Measurements from ENCODE around the gene PLET1.

Gene PLET1

GRCh38 chr11:112306230-112306629 lies 45.6 kb upstream of the PLET1 start:
- TF ChIP-seq MAX (IDR thresholded peaks at IDR 0.05) (no peak), YY1 (IDR thresholded peaks at IDR 0.05; ENCODE audit: low read depth) (no peak), ZBTB7A (IDR thresholded peaks at IDR 0.05; ENCODE audit: low read depth) (no peak), FOXM1 (IDR thresholded peaks at IDR 0.05; ENCODE audit: borderline replicate concordance, low read depth) (no peak), TAF1 (IDR thresholded peaks at IDR 0.05; ENCODE audit: low read depth) (no peak), REST (IDR thresholded peaks at IDR 0.05; ENCODE audit: low read depth) (no peak), NFIC (IDR thresholded peaks at IDR 0.05) (no peak), RAD21 (IDR thresholded peaks at IDR 0.05; ENCODE audit: low read depth) (no peak), CEBPB (IDR thresholded peaks at IDR 0.05) (no peak), TCF12 (IDR thresholded peaks at IDR 0.05; ENCODE audit: low read depth) (no peak), TEAD4 (IDR thresholded peaks at IDR 0.05) (no peak), EGR1 (IDR thresholded peaks at IDR 0.05) (no peak), EP300 (IDR thresholded peaks at IDR 0.05; ENCODE audit: borderline replicate concordance) (no peak)
- TF ChIP-seq, protein P1, sequence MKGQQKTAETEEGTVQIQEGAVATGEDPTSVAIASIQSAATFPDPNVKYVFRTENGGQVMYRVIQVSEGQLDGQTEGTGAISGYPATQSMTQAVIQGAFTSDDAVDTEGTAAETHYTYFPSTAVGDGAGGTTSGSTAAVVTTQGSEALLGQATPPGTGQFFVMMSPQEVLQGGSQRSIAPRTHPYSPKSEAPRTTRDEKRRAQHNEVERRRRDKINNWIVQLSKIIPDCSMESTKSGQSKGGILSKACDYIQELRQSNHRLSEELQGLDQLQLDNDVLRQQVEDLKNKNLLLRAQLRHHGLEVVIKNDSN (IDR thresholded peaks at IDR 0.05) = no peak

DNA sequence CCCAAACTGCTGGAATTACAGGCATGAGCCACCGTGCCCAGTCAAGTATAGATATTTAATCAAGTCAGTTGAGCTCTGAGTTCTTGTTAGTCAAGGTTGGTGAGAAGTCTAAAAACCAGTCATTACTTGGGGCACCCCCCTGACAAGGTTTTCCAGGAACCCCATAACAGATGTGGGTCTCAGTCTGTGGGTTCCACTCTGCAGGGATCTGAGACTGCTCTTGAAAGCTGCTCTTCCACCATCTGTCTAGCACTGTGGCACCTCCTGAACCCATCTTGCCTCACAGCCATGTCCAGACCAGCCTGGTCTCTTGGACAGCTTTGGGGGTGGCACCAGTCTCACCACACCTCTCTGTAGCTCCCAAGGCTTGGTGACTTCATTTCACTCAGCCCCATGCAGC lies 44.3 kb upstream of the PLET1 start:
- no peak for TF ChIP-seq CREB1 (IDR thresholded peaks at IDR 0.05; ENCODE audit: low read depth)
- no peak for TF ChIP-seq TCF12 (IDR thresholded peaks at IDR 0.05; ENCODE audit: low read depth)
- TF ChIP-seq, protein P1 (IDR thresholded peaks at IDR 0.05) = no peak
- TF ChIP-seq REST (IDR thresholded peaks at IDR 0.05; ENCODE audit: low read depth) = no peak
- no peak for TF ChIP-seq FOXM1 (IDR thresholded peaks at IDR 0.05; ENCODE audit: borderline replicate concordance, low read depth)
- TF ChIP-seq YY1 (IDR thresholded peaks at IDR 0.05; ENCODE audit: low read depth) = no peak
- no peak for TF ChIP-seq TEAD4 (IDR thresholded peaks at IDR 0.05)
- TF ChIP-seq EP300 (IDR thresholded peaks at IDR 0.05; ENCODE audit: borderline replicate concordance) = no peak

DNA sequence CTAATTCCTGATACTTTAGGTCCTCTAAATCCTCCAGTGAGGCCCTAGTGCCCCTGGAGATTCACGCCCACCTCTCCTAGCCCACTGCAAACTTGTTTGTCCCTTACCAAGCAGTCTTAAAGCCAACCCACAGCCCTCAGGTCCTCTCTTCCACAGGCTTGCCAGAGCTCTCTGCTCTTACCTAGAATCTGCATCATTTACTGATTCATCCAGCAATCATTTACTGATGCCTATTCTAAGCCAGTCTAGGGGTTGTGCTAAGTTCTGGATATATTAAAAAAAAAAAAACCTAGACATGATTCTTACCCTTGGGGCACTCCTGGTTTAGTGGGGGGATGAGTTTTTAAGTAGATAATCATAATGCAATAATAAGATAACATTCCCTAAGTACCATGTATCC lies 43.0 kb upstream of the PLET1 start:
- TF ChIP-seq NFIC (IDR thresholded peaks at IDR 0.05) (no peak), TEAD4 (IDR thresholded peaks at IDR 0.05) (no peak), MAX (IDR thresholded peaks at IDR 0.05) (no peak), FOXM1 (IDR thresholded peaks at IDR 0.05; ENCODE audit: borderline replicate concordance, low read depth) (no peak), TCF12 (IDR thresholded peaks at IDR 0.05; ENCODE audit: low read depth) (no peak), EP300 (IDR thresholded peaks at IDR 0.05; ENCODE audit: borderline replicate concordance) (no peak)
- TF ChIP-seq, protein P1 (IDR thresholded peaks at IDR 0.05) = no peak

GRCh38 chr11:112302226-112302868 lies 41.7 kb upstream of the PLET1 start:
- TF ChIP-seq, protein P1 (IDR thresholded peaks at IDR 0.05) = no peak
- TF ChIP-seq REST (IDR thresholded peaks at IDR 0.05; ENCODE audit: low read depth) (no peak), RAD21 (IDR thresholded peaks at IDR 0.05; ENCODE audit: low read depth) (no peak), EP300 (IDR thresholded peaks at IDR 0.05; ENCODE audit: borderline replicate concordance) (no peak), TAF1 (IDR thresholded peaks at IDR 0.05; ENCODE audit: low read depth) (no peak), CEBPB (IDR thresholded peaks at IDR 0.05) (no peak)
